ENCODE results near the gene LRRC27.
A peak's percentile ranks its signal among the peaks of the same experiment; 100 is the strongest.
"Not testable (repeated sequence)": the region's sequence is repeated elsewhere in the genome, so short reads cannot be mapped to it uniquely, and the experiment has no call there.

Gene LRRC27

GRCh38 chr10:132313865-132314264 is 18.1 kb upstream of the LRRC27 start:
- no peak for FAIRE-seq
- DNase-seq (ENCODE audit: insufficient read length, low spot score) = no peak

- DNase-seq (ENCODE audit: insufficient read length, low spot score) = no peak
- FAIRE-seq = no peak
Measured at GRCh38 chr10:132314336-132314735, 17.7 kb upstream of the LRRC27 start.

- not testable (repeated sequence) for FAIRE-seq; DNase-seq (ENCODE audit: insufficient read length, low spot score)
Measured at GRCh38 chr10:132314881-132315280, 17.1 kb upstream of the LRRC27 start.

GRCh38 chr10:132316133-132316532 is 15.9 kb upstream of the LRRC27 start:
- DNase-seq (ENCODE audit: insufficient read length, low spot score) (no peak), FAIRE-seq (no peak)

GRCh38 chr10:132317477-132317876 is 14.5 kb upstream of the LRRC27 start:
- not testable (repeated sequence) for FAIRE-seq

GRCh38 chr10:132319853-132320653 is 11.9 kb upstream of the LRRC27 start:
- FAIRE-seq = peak; percentile 98
- peak; percentile 65 for DNase-seq (ENCODE audit: insufficient read length, low spot score)

More at GRCh38 chr10:132317477-132317876, 14.5 kb upstream of the LRRC27 start:
- DNase-seq (ENCODE audit: insufficient read length, low spot score) = not testable (repeated sequence)

- DNase-seq (ENCODE audit: insufficient read length, low spot score) (no peak), FAIRE-seq (no peak)
Measured at GRCh38 chr10:132320654-132321469, 11.1 kb upstream of the LRRC27 start.

- FAIRE-seq (no peak), DNase-seq (ENCODE audit: insufficient read length, low spot score) (no peak)
Measured at GRCh38 chr10:132321726-132322125, 10.3 kb upstream of the LRRC27 start.

- FAIRE-seq = no peak
- DNase-seq (ENCODE audit: insufficient read length, low spot score) = no peak
Measured at GRCh38 chr10:132322586-132323048, 9.4 kb upstream of the LRRC27 start.

- FAIRE-seq = no peak
- no peak for DNase-seq (ENCODE audit: insufficient read length, low spot score)
Measured at GRCh38 chr10:132324186-132324585, 7.8 kb upstream of the LRRC27 start.

- DNase-seq (ENCODE audit: insufficient read length, low spot score) (no peak), FAIRE-seq (peak; percentile 49)
Measured at GRCh38 chr10:132326344-132326889, 5.6 kb upstream of the LRRC27 start.

- DNase-seq (ENCODE audit: insufficient read length, low spot score) (no peak), FAIRE-seq (peak; percentile 35)
Measured at GRCh38 chr10:132326925-132327324, 5.1 kb upstream of the LRRC27 start.

- no peak for FAIRE-seq
- DNase-seq (ENCODE audit: insufficient read length, low spot score) = no peak
Measured at GRCh38 chr10:132328106-132328505, 3.9 kb upstream of the LRRC27 start.

GRCh38 chr10:132328738-132329137 is 3.3 kb upstream of the LRRC27 start:
- DNase-seq (ENCODE audit: insufficient read length, low spot score) (no peak), FAIRE-seq (no peak)

- FAIRE-seq (peak; percentile 86), DNase-seq (ENCODE audit: insufficient read length, low spot score) (no peak)
Measured at GRCh38 chr10:132329565-132330485, 2.2 kb upstream of the LRRC27 start.

GRCh38 chr10:132330486-132330833 is 1.5 kb upstream of the LRRC27 start:
- no peak for DNase-seq (ENCODE audit: insufficient read length, low spot score)
- no peak for FAIRE-seq

- peak; percentile 65 for FAIRE-seq
Measured at GRCh38 chr10:132332433-132332754, 401 bp downstream of the LRRC27 start.

GRCh38 chr10:132333386-132333785 is 1.4 kb downstream of the LRRC27 start:
- no peak for FAIRE-seq

More at GRCh38 chr10:132332433-132332754, 401 bp downstream of the LRRC27 start:
- DNase-seq (ENCODE audit: insufficient read length, low spot score) = no peak

GRCh38 chr10:132334631-132335188 is 2.7 kb downstream of the LRRC27 start:
- DNase-seq (ENCODE audit: insufficient read length, low spot score) = no peak
- no peak for FAIRE-seq

More at GRCh38 chr10:132333386-132333785, 1.4 kb downstream of the LRRC27 start:
- no peak for DNase-seq (ENCODE audit: insufficient read length, low spot score)

Measured in GM19239 (cell line).